ENCODE data around the gene SIRT4. TPM values are rescaled to one million over a fixed set of nuclear protein-coding genes. Genes with fewer than 3 reads are reported as not detected.

SIRT4 gene
- total RNA-seq, 1 experiment from 2014 or later = 0.33 TPM

DNA sequence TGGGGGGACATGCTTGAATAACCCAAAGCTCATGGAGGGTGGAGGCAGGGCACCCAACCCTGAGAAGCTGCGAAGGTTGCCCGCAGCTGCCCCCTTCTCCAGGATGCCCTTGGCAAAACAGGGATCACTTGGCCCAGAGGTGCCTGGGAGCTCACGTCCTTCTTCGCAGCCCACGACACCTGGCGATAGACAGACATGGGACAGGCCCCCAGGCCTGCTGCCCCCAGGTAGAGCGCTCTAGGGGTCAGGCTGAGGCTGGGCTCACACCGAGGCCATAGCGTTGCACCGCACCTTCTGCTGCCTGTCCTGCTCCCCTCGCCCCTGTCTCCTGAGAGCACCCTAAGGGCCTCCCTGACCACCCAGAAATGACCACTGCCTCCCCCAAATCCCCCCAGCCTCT is 45.6 kb downstream of the SIRT4 start:
- H3K9me3 ChIP-seq = no peaks in the 10 kb centered on the region
- DNase-seq = no peak
- H3K36me3 ChIP-seq = no peaks in the 10 kb centered on the region
- H3K4me3 ChIP-seq = no peak overlapping the region
- no peaks in the 10 kb centered on the region for H3K27me3 ChIP-seq

DNA sequence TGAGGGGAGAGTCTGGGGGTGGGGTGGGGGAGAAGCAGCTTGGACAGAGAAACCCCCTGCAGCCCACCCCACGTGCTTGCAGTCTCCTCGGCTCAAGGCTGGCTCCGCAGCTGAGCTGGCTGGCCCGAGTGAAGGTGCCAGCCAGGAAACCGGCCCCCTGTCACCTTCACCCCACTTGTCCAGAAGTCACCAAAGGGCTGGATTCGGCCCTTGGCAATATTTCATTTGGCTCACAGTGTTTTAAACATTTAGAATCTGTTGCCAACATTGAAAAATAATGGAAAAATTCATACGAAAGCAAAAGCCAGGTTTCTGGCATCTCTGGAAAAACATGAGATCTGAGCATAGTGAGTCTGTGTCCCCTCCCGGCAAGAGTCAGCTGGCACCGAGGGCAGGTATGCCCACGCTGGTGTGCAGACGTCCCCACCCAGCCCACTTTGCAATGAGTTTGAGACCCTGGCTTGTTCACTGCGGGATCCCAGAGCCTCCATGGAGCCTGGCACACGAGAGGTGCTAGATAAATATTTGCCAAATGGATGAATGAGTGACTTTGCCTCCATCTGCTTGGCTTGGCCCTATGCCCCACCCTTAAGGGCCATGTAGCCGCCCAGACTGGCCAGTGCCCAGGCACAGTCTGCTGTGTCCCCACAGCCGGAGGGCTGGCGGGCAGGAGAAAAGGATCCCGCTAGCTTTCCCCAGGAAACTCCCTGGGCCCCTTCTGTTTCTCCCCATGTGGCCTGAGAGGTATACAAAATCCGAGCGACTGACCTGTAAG is 48.6 kb downstream of the SIRT4 start:
- Histone ChIP-seq H3K4me3 (no peak overlapping the region), H3K9me3 (no peaks in the 10 kb centered on the region), H3K27me3 (no peaks in the 10 kb centered on the region), H3K36me3 (no peaks in the 10 kb centered on the region)
- peak; percentile 80 for DNase-seq

DNA sequence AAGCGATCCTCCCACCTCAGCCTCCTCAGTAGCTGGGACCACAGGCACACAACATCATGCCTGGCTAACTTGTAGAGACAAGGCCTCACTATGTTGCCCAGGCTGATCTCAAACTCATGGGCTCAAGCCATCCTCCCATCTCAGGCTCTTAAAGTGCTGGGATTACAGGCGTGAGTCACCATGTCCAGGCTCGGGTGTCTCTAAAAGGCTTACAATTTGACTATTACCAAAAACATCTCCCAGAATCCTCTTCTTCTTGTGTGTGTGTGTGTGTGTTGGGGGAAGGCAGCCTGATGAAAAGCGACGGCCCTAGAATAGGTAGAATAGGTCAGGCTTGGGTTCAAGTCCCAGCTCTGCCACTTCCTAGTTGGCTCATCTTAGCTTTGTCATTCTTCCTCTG is 50.0 kb downstream of the SIRT4 start:
- no peak overlapping the region for H3K4me3 ChIP-seq
- no peaks in the 10 kb centered on the region for H3K9me3 ChIP-seq
- no peaks in the 10 kb centered on the region for H3K36me3 ChIP-seq
- DNase-seq = peak; percentile 79
- H3K27me3 ChIP-seq = no peaks in the 10 kb centered on the region

DNA sequence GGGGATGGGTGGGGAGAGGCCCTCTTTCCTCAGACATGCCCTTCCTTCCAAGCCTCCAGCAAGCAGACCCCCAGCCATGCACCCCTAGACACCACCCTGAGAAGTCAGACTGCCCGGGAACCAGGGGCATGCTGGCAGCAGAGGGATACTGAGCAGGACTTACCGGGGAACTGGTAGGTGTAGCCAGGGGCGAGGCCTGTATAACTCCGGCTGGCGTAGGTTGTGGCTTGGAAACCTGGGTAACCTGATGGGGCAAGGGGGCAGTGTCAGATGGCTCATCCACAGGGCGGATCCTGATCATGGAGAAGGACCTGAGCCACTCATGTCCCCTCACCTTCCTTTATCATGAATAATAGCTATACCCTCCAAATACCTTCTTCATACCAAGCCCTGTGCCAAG is 51.0 kb downstream of the SIRT4 start:
- no peaks in the 10 kb centered on the region for H3K27me3 ChIP-seq
- no peaks in the 10 kb centered on the region for H3K36me3 ChIP-seq
- no peak overlapping the region for H3K4me3 ChIP-seq
- H3K9me3 ChIP-seq = no peaks in the 10 kb centered on the region
- DNase-seq = no peak

DNA sequence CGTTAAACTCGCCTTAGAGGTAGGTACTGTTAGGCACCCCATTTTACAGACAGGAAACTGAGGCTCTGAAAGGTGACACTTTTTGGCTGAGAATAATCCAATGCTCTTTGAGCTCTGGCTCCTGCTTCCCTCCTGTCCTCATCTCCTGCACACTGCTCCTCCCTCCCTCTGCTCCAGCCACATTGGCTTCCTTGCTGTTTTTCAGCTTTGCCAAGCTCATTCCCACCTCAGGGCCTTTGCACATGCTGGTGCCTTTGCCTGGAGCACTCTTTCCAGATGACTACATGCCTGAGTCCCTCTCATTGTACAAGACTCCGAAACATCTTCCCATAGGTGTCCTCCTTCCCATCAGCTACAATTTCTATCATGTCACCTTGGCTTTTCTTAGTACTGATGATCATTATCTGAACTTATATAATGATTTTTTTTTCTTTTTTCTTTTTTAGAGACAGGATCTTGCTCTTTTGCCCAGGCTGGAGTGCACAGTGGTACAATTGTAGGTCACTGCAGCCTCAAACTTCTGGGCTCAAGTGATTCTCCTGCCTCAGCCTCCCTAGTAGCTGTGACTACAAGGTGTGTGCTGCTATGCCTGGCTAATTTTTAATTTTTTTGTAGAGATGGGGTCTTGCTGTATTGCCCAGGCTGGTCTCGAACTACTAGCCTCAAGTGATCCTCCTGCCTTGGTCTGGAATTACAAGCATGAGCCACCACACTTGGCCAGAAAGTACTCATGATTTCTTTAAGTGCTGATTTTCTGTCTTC is 51.6 kb downstream of the SIRT4 start:
- Histone ChIP-seq H3K36me3 (no peaks in the 10 kb centered on the region), H3K27me3 (no peaks in the 10 kb centered on the region), H3K4me3 (no peak overlapping the region), H3K9me3 (no peaks in the 10 kb centered on the region)
- DNase-seq = no peak

DNA sequence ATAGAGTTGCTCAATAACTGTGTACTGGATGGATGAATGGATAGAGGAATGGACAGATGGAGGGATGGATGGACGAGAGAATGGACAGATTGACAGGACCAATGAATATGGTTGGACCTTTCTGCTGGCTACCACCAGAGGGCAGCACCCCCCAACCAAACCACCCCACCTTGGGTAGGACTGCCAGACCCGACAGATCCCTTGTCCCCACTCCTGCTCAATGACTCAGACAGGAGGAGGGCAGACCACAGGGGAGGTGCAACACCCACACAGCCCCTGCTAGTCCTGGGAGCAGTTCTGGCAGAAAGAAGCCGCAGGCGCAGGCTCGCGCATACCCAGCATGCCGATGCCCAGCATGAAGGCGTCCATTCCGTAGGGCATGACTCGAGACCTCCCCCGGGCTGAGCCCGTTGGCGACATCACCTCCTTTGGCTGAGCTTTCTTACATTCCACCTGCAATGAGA is 54.5 kb downstream of the SIRT4 start:
- Histone ChIP-seq H3K4me3 (no peak overlapping the region), H3K36me3 (no peaks in the 10 kb centered on the region), H3K9me3 (no peaks in the 10 kb centered on the region), H3K27me3 (no peaks in the 10 kb centered on the region)
- DNase-seq = peak; percentile 84

DNA sequence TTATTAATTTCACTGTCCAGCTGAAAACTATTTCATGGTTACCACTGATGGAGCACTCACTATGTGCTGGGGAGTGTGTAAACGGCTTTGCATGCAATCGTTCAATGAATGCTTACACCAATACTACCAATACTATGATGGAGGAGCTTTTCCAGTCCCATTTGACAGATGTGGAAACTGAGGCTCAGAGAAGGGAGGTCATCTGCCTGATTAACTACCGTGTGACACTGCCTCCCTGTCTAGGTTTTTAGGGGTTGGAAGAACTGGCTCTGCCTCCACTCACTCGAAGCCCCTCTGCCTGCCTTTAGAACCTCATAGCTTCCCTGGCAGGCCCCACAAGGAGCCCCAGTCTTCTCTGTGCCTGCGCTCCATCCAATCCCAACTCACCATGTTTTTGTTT is 55.0 kb downstream of the SIRT4 start:
- Histone ChIP-seq H3K4me3 (no peak overlapping the region), H3K9me3 (no peaks in the 10 kb centered on the region), H3K36me3 (no peaks in the 10 kb centered on the region), H3K27me3 (no peaks in the 10 kb centered on the region)
- no peak for DNase-seq

DNA sequence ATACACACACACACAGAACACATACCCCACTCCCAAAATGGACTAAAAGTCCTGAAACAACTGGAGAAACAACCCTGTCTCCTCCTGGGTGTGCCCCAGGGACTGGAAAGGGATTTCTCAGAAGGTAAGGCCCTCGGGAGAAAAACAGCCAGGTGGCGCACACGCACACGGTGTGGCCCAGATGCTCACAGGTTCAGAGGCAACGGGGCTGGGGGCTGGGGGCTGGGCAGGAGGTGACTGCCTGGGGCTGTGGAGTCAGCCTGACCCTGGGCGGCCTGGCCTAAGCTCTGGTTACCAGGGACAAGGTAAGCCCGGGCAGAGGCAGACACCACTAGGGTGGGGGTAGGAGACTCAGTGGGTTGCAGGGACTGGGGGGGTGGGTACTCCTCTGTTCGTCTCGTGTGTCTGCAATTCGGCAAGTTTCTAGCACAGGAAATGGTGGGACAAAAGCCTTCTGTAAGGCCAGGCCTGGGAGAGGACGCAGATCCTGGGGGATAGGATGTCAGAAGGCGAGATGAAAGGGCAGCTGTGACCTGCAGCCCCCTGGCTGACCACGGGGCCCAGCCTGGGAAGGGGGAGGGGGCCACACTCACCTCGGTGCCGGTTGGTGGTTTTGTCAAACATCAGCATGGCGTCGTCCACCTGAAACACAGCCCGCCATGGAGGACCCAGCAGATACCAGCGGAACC is 56.4 kb downstream of the SIRT4 start:
- Histone ChIP-seq H3K4me3 (no peak overlapping the region), H3K27me3 (no peaks in the 10 kb centered on the region), H3K36me3 (no peaks in the 10 kb centered on the region), H3K9me3 (no peaks in the 10 kb centered on the region)
- DNase-seq = no peak

DNA sequence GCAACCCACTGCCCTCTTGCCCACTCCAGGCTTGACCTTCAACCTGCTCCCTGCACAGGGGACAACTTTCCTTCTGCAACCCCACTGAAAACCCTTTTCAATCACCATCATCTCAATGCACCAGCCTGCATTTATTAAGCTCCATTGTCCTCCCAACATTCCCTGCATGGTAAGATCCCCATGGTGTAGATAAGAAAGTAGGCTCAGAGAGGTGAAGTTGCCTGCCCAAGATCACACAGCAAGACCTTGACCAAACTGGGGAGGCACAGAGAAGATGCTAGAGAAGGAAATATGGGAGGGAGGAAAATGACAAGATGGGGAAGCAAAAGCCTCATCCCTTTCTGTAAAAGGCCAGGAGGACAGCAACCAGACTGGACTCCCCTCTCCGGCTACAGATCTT is 57.0 kb downstream of the SIRT4 start:
- no peaks in the 10 kb centered on the region for H3K36me3 ChIP-seq
- no peaks in the 10 kb centered on the region for H3K27me3 ChIP-seq
- H3K4me3 ChIP-seq = no peak overlapping the region
- H3K9me3 ChIP-seq = no peaks in the 10 kb centered on the region
- DNase-seq = no peak

DNA sequence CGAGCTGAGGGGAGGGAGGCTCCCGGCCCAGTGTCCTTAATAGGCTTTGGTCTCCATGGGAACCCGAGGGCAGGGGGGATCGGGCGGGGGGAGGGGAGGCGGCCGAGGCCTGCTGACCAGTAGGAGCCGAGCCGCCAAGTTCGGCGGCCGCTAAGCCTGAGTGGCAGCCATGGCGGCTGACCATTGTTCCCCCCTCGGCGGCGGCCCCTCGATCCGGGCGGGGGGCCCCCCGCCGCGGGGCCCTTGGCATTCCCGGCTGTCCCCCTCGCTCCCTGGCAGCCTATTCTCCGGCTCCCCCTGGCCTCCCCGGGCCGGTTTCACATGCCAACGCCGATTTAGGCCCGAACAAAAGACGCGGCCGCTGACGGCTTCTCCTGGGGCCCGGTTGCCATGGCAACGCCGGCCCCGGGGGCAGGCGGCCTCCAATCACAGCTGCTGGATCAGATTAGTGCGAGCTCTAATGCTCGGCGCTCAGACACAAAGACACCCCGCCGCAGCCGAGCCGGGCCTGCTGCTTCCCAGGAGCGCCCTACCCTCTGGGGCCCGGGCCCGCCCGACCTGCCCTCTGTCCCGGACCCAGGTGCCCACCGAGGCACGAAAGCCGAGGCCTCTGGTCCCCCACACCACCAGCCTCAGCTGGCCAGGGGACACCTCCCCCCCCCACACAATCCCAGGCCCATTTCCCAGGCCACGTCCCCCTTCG is 59.5 kb downstream of the SIRT4 start:
- Histone ChIP-seq H3K36me3 (no peaks in the 10 kb centered on the region), H3K9me3 (no peaks in the 10 kb centered on the region), H3K4me3 (no peak overlapping the region), H3K27me3 (no peaks in the 10 kb centered on the region)
- no peak for DNase-seq

Other genes starting within 250 kb of the SIRT4 start
- gene RAB35, start 185.6 kb upstream of the SIRT4 start, total RNA-seq (2014; rRNA removed; shearing (Covaris generic); ENCODE audit: low replicate concordance) = 53.3 and 57.1 TPM in 2 replicates
- 39.6 and 76.8 TPM in 2 replicates for gene GCN1, start 107.6 kb upstream of the SIRT4 start, total RNA-seq (2014; rRNA removed; shearing (Covaris generic); ENCODE audit: low replicate concordance)
- 5,975 and 7,875 TPM in 2 replicates for gene RPLP0, start 101.2 kb upstream of the SIRT4 start, total RNA-seq (2014; rRNA removed; shearing (Covaris generic); ENCODE audit: low replicate concordance)
- 6.4 and 11.5 TPM in 2 replicates for gene PXN, start 36.6 kb upstream of the SIRT4 start, total RNA-seq (2014; rRNA removed; shearing (Covaris generic); ENCODE audit: low replicate concordance)
- gene RNU4-2, start 10.4 kb upstream of the SIRT4 start, total RNA-seq (2014; rRNA removed; shearing (Covaris generic); ENCODE audit: low replicate concordance) = not detected in 2 replicates
- not detected in 2 replicates for gene RNU4-1, start 9.1 kb upstream of the SIRT4 start, total RNA-seq (2014; rRNA removed; shearing (Covaris generic); ENCODE audit: low replicate concordance)
- not detected in 2 replicates for gene PLA2G1B, start 25.5 kb downstream of the SIRT4 start, total RNA-seq (2014; rRNA removed; shearing (Covaris generic); ENCODE audit: low replicate concordance)
- not detected in 2 replicates for gene MSI1, start 66.8 kb downstream of the SIRT4 start, total RNA-seq (2014; rRNA removed; shearing (Covaris generic); ENCODE audit: low replicate concordance)
- 359 and 816 TPM in 2 replicates for gene COX6A1, start 135.8 kb downstream of the SIRT4 start, total RNA-seq (2014; rRNA removed; shearing (Covaris generic); ENCODE audit: low replicate concordance)
- gene TRIAP1, start 144.1 kb downstream of the SIRT4 start, total RNA-seq (2014; rRNA removed; shearing (Covaris generic); ENCODE audit: low replicate concordance) = 40.3 and 41.4 TPM in 2 replicates
- gene GATC, start 144.1 kb downstream of the SIRT4 start, total RNA-seq (2014; rRNA removed; shearing (Covaris generic); ENCODE audit: low replicate concordance) = 14.8 and 15.5 TPM in 2 replicates
- 332 and 366 TPM in 2 replicates for gene SRSF9, start 167.4 kb downstream of the SIRT4 start, total RNA-seq (2014; rRNA removed; shearing (Covaris generic); ENCODE audit: low replicate concordance)
- 472 and 685 TPM in 2 replicates for gene DYNLL1, start 193.8 kb downstream of the SIRT4 start, total RNA-seq (2014; rRNA removed; shearing (Covaris generic); ENCODE audit: low replicate concordance)
- gene COQ5, start 226.8 kb downstream of the SIRT4 start, total RNA-seq (2014; rRNA removed; shearing (Covaris generic); ENCODE audit: low replicate concordance) = 17.1 and 27.0 TPM in 2 replicates
- gene RNF10, start 232.0 kb downstream of the SIRT4 start, total RNA-seq (2014; rRNA removed; shearing (Covaris generic); ENCODE audit: low replicate concordance) = 64.1 and 102 TPM in 2 replicates